CD1c-positive myeloid dendritic cell (primary cell): ENCODE results near the gene NFKB1.

Experiments
- DNase-seq: peaks from one replicate; pipeline ENCODE4 v3.0.0-alpha.2; 2016; ENCODE audit errors: extremely low spot score

NFKB1 gene

GRCh38 chr4:102624505-102624904, 123.3 kb downstream of the NFKB1 start:
- no peak for DNase-seq

DNA sequence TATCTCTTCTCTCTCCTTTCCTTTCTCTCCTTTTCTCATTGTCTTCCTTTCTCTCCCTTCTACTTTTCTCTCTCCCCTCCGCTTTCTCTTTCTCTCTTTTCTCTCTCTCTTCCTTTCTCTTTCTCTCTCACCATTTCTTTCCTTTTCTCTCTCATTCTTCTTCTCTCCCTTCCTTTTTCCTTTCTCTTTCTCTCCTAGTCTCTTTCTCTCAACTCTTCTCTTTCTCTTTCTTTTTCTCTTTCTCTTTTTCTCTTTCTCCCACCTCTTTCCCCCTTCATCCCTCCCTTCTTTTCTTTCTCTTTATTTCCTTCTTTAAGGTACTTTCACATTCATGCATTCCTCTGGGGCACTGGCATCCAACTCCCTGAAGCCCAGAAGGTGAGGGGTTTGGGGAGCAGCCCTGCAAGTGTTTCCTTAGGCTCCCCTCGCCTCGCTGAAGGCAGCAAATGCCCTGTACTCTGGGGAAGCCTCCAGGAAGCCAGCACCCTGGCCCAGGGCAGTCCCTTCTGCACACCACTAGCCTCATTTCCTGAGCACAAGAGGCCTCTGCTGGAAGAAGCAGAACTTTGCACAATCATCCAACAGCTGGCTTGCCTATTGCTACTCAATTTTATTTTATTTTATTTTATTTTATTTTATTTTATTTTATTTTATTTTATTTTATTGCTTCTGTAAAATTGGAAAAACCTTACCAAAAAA, 124.2 kb downstream of the NFKB1 start:
- peak; percentile 55 for DNase-seq

DNA sequence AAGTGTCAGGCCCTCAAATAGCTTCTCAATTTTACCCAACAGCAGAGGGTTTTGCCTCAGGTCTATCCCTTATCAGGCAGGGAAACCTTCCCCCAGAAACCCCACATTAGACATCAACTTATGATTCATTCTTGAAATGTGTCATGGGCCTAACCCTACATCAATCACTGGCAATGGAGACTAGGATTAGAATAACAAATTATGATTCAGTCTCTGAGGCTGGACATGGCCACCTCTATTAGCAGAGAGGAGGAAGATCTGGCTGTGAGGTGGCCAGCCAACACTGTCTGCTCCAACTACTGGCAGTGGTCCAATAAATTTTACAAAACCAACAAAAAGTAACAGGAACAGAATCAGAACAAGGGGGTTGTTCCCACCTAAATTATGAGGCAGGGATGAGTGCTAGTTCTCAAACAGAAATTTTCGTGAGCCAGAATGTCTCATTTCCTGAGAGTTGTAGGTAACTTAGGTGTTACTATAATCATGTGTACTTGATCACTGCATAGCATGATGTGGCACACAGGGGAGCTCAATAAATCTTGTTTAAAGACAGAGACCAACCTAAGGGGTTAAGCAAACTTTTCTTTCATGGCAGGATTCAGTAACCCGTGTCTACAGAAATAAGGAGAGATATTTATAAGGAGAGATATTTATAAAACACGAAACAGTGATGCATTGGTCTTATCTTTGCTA, 126.8 kb downstream of the NFKB1 start:
- no peak for DNase-seq

GRCh38 chr4:102629673-102630072, 128.5 kb downstream of the NFKB1 start:
- DNase-seq: no peak

GRCh38 chr4:102631616-102632015, 130.5 kb downstream of the NFKB1 start:
- DNase-seq: no peak

DNA sequence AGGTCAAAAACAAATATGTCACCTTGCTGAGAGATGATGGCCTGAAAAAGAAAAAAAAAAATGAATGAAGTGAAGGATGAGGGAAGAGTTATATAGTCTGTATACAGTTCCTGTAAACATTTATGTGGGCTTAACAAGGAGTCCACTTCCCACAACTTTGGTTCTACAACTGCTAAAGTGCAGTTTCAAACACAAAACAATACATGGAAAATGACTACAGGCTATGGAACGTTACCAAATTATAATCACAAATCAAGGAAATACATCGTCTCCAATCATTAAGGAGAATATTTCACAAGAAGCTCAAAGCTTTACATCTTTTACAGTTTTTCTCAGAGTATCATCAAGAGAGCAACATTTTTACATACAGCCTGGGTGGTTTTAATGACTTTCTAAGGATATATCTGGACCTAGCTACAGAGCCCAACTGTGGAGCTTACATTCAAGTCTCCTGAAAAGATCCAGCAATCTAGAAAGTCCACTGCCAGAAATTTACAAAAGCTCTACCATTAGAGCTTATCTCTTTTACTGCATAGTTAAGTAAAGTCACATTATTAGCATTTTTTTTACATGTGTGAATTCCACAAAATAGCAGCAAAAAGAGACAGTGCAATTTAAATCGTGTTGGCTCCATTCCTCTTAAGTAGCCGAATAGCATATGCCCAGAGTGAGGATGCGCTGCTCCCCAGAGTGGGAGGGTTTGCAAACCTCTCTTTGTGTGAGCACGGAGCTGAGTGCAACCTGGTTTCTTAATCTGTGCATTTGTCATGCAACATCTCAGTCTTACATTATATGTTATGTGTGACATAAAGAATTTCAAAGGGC, 131.3 kb downstream of the NFKB1 start:
- DNase-seq: no peak

GRCh38 chr4:102633100-102633499, 131.9 kb downstream of the NFKB1 start:
- DNase-seq: no peak

DNA sequence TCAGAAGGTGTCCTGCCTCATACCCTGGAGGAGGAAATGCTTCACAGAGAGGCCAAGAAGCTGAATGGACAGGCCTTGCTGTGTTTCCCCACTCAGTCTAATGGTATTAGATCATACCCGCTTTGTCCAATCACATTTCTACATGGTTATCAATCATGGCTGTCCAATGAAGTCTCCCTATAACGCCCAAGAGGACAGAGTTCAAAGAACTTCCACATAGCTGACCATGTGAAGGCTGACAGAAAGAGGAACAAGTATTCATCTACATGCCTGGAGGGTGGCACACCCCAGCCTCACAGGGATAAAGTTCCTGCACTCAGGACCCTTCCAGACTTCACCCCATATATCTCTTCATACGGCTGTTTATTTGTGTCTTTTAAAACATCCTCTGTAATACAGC, 136.2 kb downstream of the NFKB1 start:
- DNase-seq: peak; percentile 49

DNA sequence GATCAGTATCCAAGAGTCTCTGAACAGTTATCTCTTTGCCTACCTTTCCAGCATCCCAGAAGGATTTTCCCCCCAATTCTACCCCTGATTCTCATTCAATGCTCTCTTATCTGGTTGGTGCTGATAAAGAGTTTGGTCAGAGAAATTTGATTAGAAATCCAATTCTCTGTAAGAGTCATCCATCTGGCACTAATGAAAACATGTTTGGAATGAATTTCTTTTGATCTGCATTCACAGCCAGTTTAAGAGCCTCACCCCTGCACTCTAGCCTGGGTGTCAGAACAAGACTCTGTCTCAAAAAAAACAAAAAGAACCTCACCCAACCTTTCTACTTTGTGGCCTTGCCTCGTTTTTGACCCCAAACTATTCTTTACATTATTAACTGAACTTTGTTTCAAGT, 137.5 kb downstream of the NFKB1 start:
- no peak for DNase-seq

DNA sequence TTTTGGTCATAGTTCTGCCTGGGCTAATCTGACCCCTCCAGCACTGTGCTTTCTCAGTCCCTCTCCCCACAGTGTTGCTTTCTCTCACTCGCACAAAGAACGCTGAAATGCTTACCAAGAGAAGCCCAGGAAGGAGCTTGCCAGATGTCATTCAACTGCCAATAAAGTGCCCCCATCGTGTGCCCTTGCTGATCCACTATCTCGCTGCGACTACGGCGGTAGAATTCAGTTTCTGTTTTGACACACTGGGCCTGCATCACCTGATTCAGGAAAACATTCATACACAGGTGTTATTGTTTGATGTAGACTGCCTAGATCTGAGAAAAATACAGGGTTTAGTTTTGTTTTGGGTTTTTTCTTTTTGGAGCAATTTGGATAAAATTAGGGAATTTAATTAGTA, 138.4 kb downstream of the NFKB1 start:
- no peak for DNase-seq

- DNase-seq: no peak
These were observed 139.5 kb downstream of the NFKB1 start for GRCh38 chr4:102640669-102641068.

DNA sequence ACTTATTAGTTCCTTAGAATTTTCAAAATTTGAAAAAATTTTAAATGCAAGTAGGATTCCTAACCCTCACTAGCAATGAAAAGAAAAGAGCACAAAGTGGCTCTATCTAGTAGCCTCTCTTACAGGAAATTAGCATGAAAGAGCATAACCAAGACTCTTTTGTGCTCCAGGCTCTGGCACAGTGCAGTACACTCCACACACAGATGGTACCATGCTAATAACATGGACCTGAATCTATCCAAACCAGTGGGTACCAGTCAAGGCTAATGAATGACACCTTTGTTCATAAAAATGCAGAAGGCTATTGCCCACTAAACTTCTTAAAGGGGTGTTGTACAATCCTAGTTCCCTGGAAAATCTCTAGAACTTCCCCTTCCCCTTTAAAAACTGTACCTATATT, 140.6 kb downstream of the NFKB1 start:
- peak; percentile 23 for DNase-seq

DNA sequence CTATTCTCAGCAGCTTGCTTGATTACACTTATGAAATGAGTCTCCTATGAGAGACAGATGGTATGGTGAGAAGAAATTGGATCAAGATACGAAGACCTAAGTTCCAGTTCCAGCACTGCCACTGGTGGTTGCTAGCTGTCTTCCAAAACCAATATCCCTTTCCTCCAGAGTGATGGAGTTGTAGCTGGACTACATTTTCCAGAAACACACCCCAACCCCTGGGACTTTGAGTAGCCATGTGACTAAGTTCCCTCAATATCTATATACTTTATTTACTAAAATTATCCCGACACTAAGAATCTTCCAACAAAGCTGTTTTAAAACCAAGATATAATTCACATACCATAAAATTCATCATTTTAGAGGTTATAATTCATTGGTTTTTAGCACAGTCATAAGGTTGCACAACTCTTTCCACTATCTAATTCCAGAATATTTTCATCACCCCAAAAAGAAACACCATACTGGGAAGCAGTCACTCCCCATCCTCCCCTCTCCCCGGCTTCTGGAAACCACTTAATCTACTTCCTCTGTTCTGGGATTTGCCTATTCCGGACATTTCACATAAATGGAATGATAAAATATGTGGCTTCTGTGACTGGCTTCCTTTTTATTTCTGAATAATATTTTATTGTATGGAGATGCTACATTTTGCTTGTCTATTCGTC, 141.6 kb downstream of the NFKB1 start:
- no peak for DNase-seq

GRCh38 chr4:102647117-102647516, 146.0 kb downstream of the NFKB1 start:
- no peak for DNase-seq

DNA sequence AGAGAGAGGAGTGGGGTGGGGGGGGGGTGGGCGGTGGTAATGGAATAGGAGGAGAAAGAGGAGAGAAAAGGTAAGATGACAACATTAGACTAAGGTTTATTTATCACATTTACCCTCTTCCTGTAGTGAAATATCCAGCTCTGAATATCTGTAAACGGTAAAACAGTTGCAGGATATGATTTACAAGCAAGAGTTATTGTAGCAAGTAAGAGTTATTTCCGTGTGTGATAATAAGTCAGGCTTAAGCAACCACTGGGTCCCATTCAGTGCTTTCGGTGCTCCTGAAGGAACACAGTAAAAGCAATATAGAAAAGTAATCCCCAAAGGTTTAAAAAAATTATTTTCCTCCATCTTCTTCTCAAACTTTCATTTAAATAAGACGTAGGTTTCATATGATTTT, 156.0 kb downstream of the NFKB1 start:
- DNase-seq: no peak

GRCh38 chr4:102663073-102663472, 161.9 kb downstream of the NFKB1 start:
- DNase-seq: no peak

- DNase-seq: no peak
These were observed 164.4 kb downstream of the NFKB1 start for GRCh38 chr4:102665527-102665926.
